Activated CD4-positive, alpha-beta T cell treated with anti-CD3 and anti-CD28 coated beads, Interleukin-2, amount 10 ng/mL, durations not matched to agents 24 days and 14 days (primary cell): ENCODE measurements around the gene PPP1R13L. TPM values are rescaled to one million over a fixed set of nuclear protein-coding genes. Genes with fewer than 3 reads are reported as not detected.

Experiments used
- DNase-seq: peaks from one replicate; pipeline ENCODE4 v3.0.0; 2022
- H3K27ac Mint-ChIP-seq: one replicate; pipeline ENCODE4 v1.8.0; 2022; ENCODE audit warnings: mild to moderate bottlenecking, mixed read lengths
- H3K27me3 Mint-ChIP-seq: one replicate; pipeline ENCODE4 v1.8.0; 2022; ENCODE audit warnings: mixed read lengths
- H3K36me3 Mint-ChIP-seq: one replicate; pipeline ENCODE4 v1.8.0; 2022; ENCODE audit warnings: low read depth, mild to moderate bottlenecking, mixed read lengths
- H3K4me1 Mint-ChIP-seq: one replicate; pipeline ENCODE4 v1.8.0; 2021; ENCODE audit warnings: mixed read lengths
- H3K4me3 Mint-ChIP-seq: one replicate; pipeline ENCODE4 v1.8.0; 2022; ENCODE audit warnings: mild to moderate bottlenecking, moderate library complexity, mixed read lengths
- H3K9me3 Mint-ChIP-seq: one replicate; pipeline ENCODE4 v1.8.0; 2021; ENCODE audit warnings: mixed read lengths
- intact Hi-C: fragments of 100-400 bp; cut with micrococcal nuclease; formaldehyde crosslinking; loops from one replicate; pipeline ENCODE4 v1.15.1; 2023
- total RNA-seq: library from RNA; stranded (reverse); gene quantifications from 2 replicates; pipeline ENCODE4 v1.2.3, GENCODE V29; 2022

The PPP1R13L gene
- total RNA-seq, 1 donor from 2014 or later = 13.4 TPM

- intact Hi-C loops = no loop called here
- Mint-ChIP-seq H3K9me3 (no peaks in the 10 kb centered on the region), H3K4me1 (peaks cover 7% of the 10 kb centered on the region), H3K4me3 (no peak overlapping the region), H3K27me3 (peaks cover 20% of the 10 kb centered on the region), H3K36me3 (peaks cover 18% of the 10 kb centered on the region), H3K27ac (no peak overlapping the region)
- no peak for DNase-seq
Measured at GRCh38 chr19:45395821-45396617, 8.8 kb downstream of the PPP1R13L start.

DNA sequence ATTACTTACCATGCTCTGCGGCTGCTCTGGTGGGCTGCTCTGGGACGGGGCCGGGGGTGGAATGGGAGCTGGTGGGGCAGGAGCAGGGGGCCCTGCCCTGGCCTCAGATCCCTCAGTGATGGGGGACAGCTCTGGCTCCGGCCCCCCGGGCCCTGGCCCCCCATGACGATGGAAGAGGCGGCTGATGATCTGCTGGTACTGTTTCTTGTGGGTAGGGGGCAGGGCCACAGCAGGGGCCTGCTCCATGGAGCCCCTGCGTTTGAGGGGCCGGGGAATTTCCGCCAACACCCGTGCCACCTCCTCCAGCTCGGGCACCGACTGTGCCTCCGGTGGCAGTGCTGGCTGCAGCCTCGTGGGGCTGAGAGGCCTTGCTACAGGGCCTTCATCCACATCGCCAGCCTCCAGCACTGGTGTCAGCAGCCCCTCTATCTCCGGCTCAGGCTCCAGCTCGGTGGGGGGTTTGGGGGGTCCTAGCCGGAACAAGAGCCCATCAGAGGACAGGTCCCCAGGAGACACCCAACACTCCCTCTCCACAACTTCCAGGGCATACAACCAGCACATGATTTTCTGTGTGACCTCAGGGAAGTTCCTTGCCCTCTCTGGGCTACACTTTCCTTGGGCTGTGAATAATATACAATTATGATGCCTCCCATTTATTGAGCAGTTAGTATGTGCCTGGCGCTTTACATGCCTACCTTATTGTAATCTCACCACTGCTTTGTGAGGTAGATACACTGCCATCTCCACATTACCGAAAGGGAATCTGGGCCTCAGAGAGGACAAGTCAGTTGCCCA lies 12.8 kb downstream of the PPP1R13L start:
- intact Hi-C loops = no loop called here
- Mint-ChIP-seq H3K4me3 (no peak overlapping the region), H3K4me1 (peaks cover 1% of the 10 kb centered on the region), H3K27me3 (peaks cover 15% of the 10 kb centered on the region), H3K36me3 (peaks cover 8% of the 10 kb centered on the region), H3K9me3 (no peaks in the 10 kb centered on the region), H3K27ac (no peak overlapping the region)
- DNase-seq = no peak

DNA sequence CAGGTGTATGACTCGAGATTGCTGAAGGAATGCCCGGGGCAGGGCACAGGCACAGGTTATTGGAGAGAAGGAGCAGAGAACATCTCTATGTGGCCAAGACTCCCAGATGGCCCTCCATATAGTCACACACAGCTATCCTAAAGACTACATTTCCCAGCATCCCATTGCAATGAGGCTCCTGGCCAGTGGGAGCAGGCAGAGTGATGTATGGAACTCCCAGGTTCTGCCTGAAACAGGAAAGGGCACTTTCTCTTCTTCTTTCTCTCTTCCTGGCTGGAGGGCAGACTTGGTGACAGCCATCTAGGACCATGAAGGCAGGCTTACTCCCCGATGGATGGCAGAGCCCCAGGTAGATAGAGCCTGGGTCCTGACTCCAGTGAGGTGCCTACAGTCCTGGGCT lies 13.5 kb downstream of the PPP1R13L start:
- intact Hi-C loops = no loop called here
- H3K4me3 Mint-ChIP-seq = no peak overlapping the region
- H3K36me3 Mint-ChIP-seq = peaks cover 5% of the 10 kb centered on the region
- no peak overlapping the region for H3K27ac Mint-ChIP-seq
- H3K27me3 Mint-ChIP-seq = peaks cover 16% of the 10 kb centered on the region
- DNase-seq = no peak
- no peaks in the 10 kb centered on the region for H3K9me3 Mint-ChIP-seq
- H3K4me1 Mint-ChIP-seq = peaks cover 1% of the 10 kb centered on the region

DNA sequence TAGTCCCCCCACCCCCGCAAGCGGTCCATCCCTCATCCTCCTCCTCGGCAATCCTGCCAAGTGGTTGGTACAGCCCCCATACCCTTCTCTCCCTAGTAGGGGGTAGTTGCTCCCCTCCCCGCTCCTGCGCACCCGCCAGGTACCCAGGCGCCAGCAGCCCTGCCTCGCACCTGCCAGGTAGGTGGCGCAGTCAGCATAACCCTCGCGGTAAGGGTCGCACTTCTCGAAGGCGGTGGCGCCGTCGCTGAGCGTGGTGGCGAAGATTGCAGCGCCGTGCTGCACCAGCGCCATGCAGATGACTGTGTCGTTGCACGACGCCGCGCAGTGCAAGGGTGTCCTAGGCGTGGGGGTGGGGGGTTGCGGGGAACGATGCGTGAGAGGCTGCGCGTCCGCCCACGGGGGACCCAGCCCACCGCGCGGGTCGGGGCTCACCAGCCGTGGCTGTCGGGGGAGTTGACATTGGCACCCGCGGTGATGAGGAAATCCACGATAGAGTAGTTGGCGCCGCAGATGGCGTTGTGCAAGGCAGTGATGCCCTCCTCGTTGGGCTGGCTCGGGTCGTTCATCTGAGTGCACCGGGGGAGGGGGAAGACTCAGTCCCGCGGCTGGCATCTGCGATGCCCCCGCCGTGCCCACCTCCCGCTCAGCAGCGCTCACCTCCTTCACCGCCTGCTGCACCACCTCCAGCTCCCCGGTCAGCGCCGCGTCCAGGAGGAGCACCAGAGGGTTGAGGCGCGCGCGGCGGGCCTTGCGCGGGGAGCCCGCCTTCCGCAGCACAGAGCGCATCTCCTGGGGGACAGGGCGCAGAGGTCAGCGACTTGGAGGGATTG lies 19.3 kb downstream of the PPP1R13L start:
- intact Hi-C loops = no loop called here
- Mint-ChIP-seq H3K9me3 (no peaks in the 10 kb centered on the region), H3K4me1 (no peaks in the 10 kb centered on the region), H3K27me3 (peaks cover 23% of the 10 kb centered on the region), H3K4me3 (no peak overlapping the region), H3K27ac (no peak overlapping the region), H3K36me3 (no peaks in the 10 kb centered on the region)
- DNase-seq = no peak

GRCh38 chr19:45382426-45382825 lies 22.4 kb downstream of the PPP1R13L start:
- no peak for DNase-seq
- H3K9me3 Mint-ChIP-seq = no peaks in the 10 kb centered on the region
- intact Hi-C loops = no loop called here
- H3K27me3 Mint-ChIP-seq = peaks cover 18% of the 10 kb centered on the region
- H3K36me3 Mint-ChIP-seq = no peaks in the 10 kb centered on the region
- no peak overlapping the region for H3K27ac Mint-ChIP-seq
- H3K4me1 Mint-ChIP-seq = no peaks in the 10 kb centered on the region
- no peak overlapping the region for H3K4me3 Mint-ChIP-seq

GRCh38 chr19:45380107-45380506 lies 24.8 kb downstream of the PPP1R13L start:
- H3K27me3 Mint-ChIP-seq = peaks cover 4% of the 10 kb centered on the region
- H3K36me3 Mint-ChIP-seq = no peaks in the 10 kb centered on the region
- no peaks in the 10 kb centered on the region for H3K9me3 Mint-ChIP-seq

DNA sequence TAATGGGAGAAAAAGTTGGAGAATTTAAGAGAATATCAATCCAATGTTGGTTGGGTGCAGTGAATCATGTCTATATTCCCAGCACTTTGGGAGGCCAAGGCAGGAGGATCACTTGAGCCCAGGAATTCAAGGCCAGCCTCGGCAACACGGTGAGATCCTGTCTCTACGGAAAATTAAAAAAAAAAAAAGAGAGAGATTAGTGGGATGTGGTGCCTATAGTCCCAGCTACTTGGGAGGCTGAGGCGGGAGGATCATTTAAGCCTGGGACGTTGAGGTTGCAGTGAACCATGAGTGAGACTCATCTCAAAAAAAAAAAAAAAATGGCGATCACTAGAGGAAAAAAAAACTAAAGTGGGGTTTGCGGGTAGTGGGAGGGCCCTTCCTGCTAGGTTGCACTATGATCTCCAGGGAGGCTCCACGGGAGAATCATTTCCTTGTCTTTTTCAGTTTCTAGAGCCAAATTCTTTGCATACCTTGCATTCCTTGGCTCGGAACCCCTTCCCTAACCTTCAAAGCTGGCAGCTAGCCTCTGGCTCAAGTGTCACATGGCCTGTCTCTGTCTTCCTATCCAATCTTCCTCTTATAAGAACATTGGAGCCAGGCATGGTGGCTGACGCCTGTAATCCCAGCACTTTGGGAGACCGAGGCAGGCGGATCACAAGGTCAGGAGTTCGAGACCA lies 28.7 kb downstream of the PPP1R13L start:
- Mint-ChIP-seq H3K4me3 (no peak overlapping the region), H3K27me3 (no peaks in the 10 kb centered on the region), H3K9me3 (no peaks in the 10 kb centered on the region), H3K27ac (no peak overlapping the region), H3K36me3 (no peaks in the 10 kb centered on the region), H3K4me1 (no peaks in the 10 kb centered on the region)
- no peak for DNase-seq
- intact Hi-C loops = no loop called here

More at GRCh38 chr19:45380107-45380506, 24.8 kb downstream of the PPP1R13L start:
- no peak for DNase-seq
- intact Hi-C loops = no loop called here
- no peak overlapping the region for H3K4me3 Mint-ChIP-seq
- no peaks in the 10 kb centered on the region for H3K4me1 Mint-ChIP-seq
- no peak overlapping the region for H3K27ac Mint-ChIP-seq

GRCh38 chr19:45370410-45371204 lies 34.3 kb downstream of the PPP1R13L start, which contains the start of gene ERCC2:
Gene ERCC2 (minus strand): TSS chr19:45370573. CDS start chr19:45370540, 33 bp downstream.
- Mint-ChIP-seq H3K9me3 (no peaks in the 10 kb centered on the region), H3K4me1 (peaks cover 17% of the 10 kb centered on the region), H3K27ac (peak within 1 kb of the TSS; percentile 99), H3K36me3 (peaks cover 4% of the 10 kb centered on the region), H3K4me3 (peak within 1 kb of the TSS; percentile 91), H3K27me3 (no peaks in the 10 kb centered on the region)
- DNase-seq = peak; percentile 100
- intact Hi-C loops = loop anchor here (1.0 kb wide), 1 partner anchor 35 kb away; the partner anchor contains the start of gene PPP1R13L

DNA sequence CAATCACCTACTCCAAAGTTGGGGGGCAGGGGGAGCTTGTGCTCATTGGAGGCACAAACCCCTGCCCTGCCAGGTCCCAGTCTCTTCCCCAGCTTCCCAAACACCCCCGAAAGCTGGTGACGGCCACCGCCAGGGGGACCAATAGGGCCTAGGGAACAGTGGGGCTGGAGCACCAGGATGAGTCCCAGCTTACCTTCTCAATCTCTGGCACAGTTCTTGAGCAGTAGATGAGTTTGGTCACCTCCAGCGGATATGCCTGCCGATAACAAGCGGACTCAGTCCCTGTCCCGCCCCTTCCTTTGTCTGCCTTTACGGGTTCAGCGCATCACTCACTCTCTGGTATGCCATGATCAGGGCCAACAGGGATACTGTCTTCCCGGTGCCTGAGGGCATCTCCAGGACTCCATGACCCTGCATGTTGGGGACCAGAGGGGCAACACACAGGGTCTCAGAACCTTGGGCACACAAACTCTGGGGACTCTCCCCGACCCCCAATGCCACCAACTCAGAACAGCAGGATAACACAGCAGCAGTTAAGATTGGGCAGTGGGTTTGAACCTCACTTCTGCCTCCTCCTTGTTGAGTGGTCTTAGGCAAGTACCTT lies 36.0 kb downstream of the PPP1R13L start:
- no peaks in the 10 kb centered on the region for H3K27me3 Mint-ChIP-seq

DNA sequence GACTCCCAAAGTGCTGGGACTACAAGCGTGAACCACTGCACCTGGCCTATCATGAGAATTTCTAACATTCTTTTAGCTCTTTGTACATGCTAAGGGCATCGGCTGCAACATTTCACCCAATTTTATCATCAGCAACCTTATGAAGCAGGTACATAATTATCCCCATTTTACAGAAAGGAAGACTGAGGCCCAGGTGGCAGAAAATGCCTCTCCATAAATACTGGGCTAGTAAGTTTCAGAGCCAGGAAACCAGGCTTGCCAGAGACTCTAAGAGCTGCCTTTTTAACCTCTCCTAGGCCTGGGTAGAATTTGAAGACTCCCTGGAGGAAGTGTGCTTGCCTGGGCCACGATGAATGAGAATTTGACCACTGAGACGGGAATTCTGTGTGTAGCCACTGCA lies 36.7 kb downstream of the PPP1R13L start:
- intact Hi-C loops = no loop called here
- H3K4me3 Mint-ChIP-seq = peak overlapping the region; percentile 4
- no peaks in the 10 kb centered on the region for H3K27me3 Mint-ChIP-seq
- peaks cover 6% of the 10 kb centered on the region for H3K36me3 Mint-ChIP-seq
- peaks cover 17% of the 10 kb centered on the region for H3K4me1 Mint-ChIP-seq
- no peak overlapping the region for H3K27ac Mint-ChIP-seq
- no peaks in the 10 kb centered on the region for H3K9me3 Mint-ChIP-seq
- no peak for DNase-seq

More for the DNA sequence above, 36.0 kb downstream of the PPP1R13L start:
- Mint-ChIP-seq H3K4me3 (peak overlapping the region; percentile 65), H3K4me1 (peaks cover 17% of the 10 kb centered on the region), H3K9me3 (no peaks in the 10 kb centered on the region), H3K27ac (no peak overlapping the region), H3K36me3 (peaks cover 6% of the 10 kb centered on the region)
- no peak for DNase-seq
- intact Hi-C loops = no loop called here

- Mint-ChIP-seq H3K27me3 (no peaks in the 10 kb centered on the region), H3K36me3 (peaks cover 19% of the 10 kb centered on the region), H3K9me3 (no peaks in the 10 kb centered on the region), H3K4me1 (peaks cover 7% of the 10 kb centered on the region), H3K4me3 (no peak overlapping the region), H3K27ac (no peak overlapping the region)
- intact Hi-C loops = no loop called here
- DNase-seq = no peak
Measured at GRCh38 chr19:45364696-45365095, 40.2 kb downstream of the PPP1R13L start.

DNA sequence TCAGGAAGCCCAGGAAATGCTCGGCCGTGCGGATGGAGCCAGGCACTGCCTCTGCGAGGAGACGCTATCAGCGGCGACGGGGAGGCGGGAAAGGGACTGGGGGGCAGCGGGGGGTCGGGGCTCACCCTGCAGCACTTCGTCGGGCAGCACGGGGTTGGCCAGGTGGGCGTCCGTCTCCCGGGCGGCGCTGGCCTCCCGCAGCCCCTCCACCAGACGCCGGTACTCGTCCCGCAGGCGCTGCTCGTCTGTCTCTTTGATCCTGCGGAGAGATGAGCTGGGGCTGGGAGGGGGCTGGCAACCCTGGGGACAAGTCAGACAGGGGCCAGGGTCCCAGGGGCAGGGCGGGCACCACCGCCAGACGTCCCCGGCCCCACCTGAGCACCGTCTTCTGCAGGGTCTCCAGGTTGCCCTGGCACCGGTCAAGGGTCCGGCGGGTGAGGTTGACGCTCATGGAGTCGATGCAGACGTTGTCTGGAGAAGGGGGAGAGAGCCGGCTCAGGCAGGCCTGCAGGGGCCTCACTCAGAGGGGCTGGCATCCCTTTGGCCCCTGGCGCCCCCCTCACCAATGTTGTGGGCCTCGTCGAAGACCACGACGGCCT lies 40.9 kb downstream of the PPP1R13L start:
- DNase-seq = no peak
- H3K4me3 Mint-ChIP-seq = no peak overlapping the region
- H3K4me1 Mint-ChIP-seq = peaks cover 6% of the 10 kb centered on the region
- no peaks in the 10 kb centered on the region for H3K27me3 Mint-ChIP-seq
- H3K36me3 Mint-ChIP-seq = peaks cover 24% of the 10 kb centered on the region
- intact Hi-C loops = no loop called here
- H3K9me3 Mint-ChIP-seq = no peaks in the 10 kb centered on the region
- no peak overlapping the region for H3K27ac Mint-ChIP-seq
